ENCODE measurements around the gene RNF5.
A peak's percentile ranks its signal among the peaks of the same experiment; 100 is the strongest.
"Not testable (repeated sequence)": the region's sequence is repeated elsewhere in the genome, so short reads cannot be mapped to it uniquely, and the experiment has no call there.

RNF5 gene

GRCh38 chr6:32193096-32193495 lies 14.9 kb downstream of the RNF5 start:
- H4K91ac ChIP-seq (ENCODE audit: low read depth, low read length, poor library complexity); H3K23ac ChIP-seq (ENCODE audit: low read depth, low read length, poor library complexity); H3K14ac ChIP-seq (ENCODE audit: low read length); H3K36me3 ChIP-seq (replicated peaks in 1 of 2; ENCODE audit: control insufficient read depth in 2 of 2, insufficient read depth in 2 of 2, low read length in 2 of 2); H3K4me3 ChIP-seq (ENCODE audit: low read length in 2 of 2); H2BK5ac ChIP-seq (ENCODE audit: low read length); H3K9me3 ChIP-seq (replicated peaks in 1 of 2; ENCODE audit: control insufficient read depth in 2 of 2, insufficient read depth in 1 of 2, low read depth in 1 of 2, low read length in 2 of 2); H3K27me3 ChIP-seq (ENCODE audit: control insufficient read depth in 3 of 3, insufficient read depth in 3 of 3, low read depth in 1 of 3, low read length in 3 of 3); H3K27ac ChIP-seq (replicated peaks; ENCODE audit: low read length); H2AK5ac ChIP-seq (ENCODE audit: low read depth, low read length); H2BK15ac ChIP-seq (ENCODE audit: low read length); H3K4ac ChIP-seq (ENCODE audit: low read length); H2BK120ac ChIP-seq (ENCODE audit: low read depth, low read length); H3K4me2 ChIP-seq (ENCODE audit: insufficient read depth, low read length, poor library complexity, severe bottlenecking); H3K18ac ChIP-seq (ENCODE audit: low read length); DNase-seq (ENCODE audit: low spot score); H3K9ac ChIP-seq (ENCODE audit: low read depth, low read length, poor library complexity); H3K79me1 ChIP-seq (ENCODE audit: low read depth, low read length); H4K8ac ChIP-seq (ENCODE audit: low read depth, low read length); H2BK12ac ChIP-seq (ENCODE audit: low read length): not testable (repeated sequence)
- WGBS, 2 donors (ENCODE audit: extremely low coverage in 2 of 2, insufficient read length in 2 of 2, insufficient replicate concordance in 1 of 2), result no CpG with 5 or more reads among the region's 13 CpGs
- H2AFZ ChIP-seq (ENCODE audit: low read length), result peak overlapping the region; percentile 59
- H3K4me1 ChIP-seq (ENCODE audit: control insufficient read depth in 2 of 2, insufficient read depth in 1 of 2, low read depth in 1 of 2, low read length in 2 of 2), result peaks cover 37 to 41% of the 10 kb centered on the region in 2 donors

DNA sequence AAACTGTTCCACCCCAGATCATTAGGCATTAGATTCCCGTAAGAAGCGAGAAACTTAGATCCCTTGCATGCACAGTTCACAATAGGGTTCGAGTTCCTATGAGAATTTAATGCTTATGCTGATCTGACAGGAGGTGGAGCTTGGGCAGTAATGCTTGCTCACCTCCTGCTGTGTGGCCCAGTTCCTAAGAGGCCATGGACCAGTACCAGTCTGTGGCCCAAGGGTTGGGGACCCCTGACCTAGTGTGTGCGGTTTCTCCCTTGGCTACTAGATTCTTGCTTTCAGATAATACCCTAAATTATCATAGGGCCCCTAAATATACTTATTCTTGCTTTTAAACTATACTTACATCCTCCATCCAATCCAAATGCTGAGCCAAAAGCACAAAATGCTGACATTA lies 16.2 kb downstream of the RNF5 start:
- Histone ChIP-seq H3K18ac (ENCODE audit: low read length) (no peak overlapping the region), H3K4me2 (ENCODE audit: insufficient read depth, low read length, poor library complexity, severe bottlenecking) (no peak overlapping the region), H4K91ac (ENCODE audit: low read depth, low read length, poor library complexity) (no peak overlapping the region), H3K4me3 (ENCODE audit: low read length in 2 of 2) (peak overlapping the region in 1 of 2 donors; percentile 51), H2BK120ac (ENCODE audit: low read depth, low read length) (no peak overlapping the region), H3K9ac (ENCODE audit: low read depth, low read length, poor library complexity) (no peak overlapping the region), H3K79me1 (ENCODE audit: low read depth, low read length) (no peaks in the 10 kb centered on the region), H3K4ac (ENCODE audit: low read length) (no peak overlapping the region), H2AK5ac (ENCODE audit: low read depth, low read length) (peak overlapping the region; percentile 47), H4K8ac (ENCODE audit: low read depth, low read length) (no peak overlapping the region), H3K36me3 (replicated peaks in 1 of 2; ENCODE audit: control insufficient read depth in 2 of 2, insufficient read depth in 2 of 2, low read length in 2 of 2) (no peaks in the 10 kb centered on the region), H3K9me3 (replicated peaks in 1 of 2; ENCODE audit: control insufficient read depth in 2 of 2, insufficient read depth in 1 of 2, low read depth in 1 of 2, low read length in 2 of 2) (no peaks in the 10 kb centered on the region), H3K4me1 (ENCODE audit: control insufficient read depth in 2 of 2, insufficient read depth in 1 of 2, low read depth in 1 of 2, low read length in 2 of 2) (peaks cover 31 to 37% of the 10 kb centered on the region in 2 donors), H3K14ac (ENCODE audit: low read length) (no peak overlapping the region), H2BK5ac (ENCODE audit: low read length) (no peak overlapping the region), H3K27ac (replicated peaks; ENCODE audit: low read length) (no peak overlapping the region), H2BK15ac (ENCODE audit: low read length) (no peak overlapping the region), H3K23ac (ENCODE audit: low read depth, low read length, poor library complexity) (no peak overlapping the region), H2AFZ (ENCODE audit: low read length) (no peak overlapping the region), H2BK12ac (ENCODE audit: low read length) (peak overlapping the region; percentile 2), H3K27me3 (ENCODE audit: control insufficient read depth in 3 of 3, insufficient read depth in 3 of 3, low read depth in 1 of 3, low read length in 3 of 3) (no peaks in the 10 kb centered on the region)
- no peak for DNase-seq (ENCODE audit: low spot score)
- WGBS, 2 donors (ENCODE audit: extremely low coverage in 2 of 2, insufficient read length in 2 of 2, insufficient replicate concordance in 1 of 2), result no CpG with 5 or more reads among the region's 4 CpGs

DNA sequence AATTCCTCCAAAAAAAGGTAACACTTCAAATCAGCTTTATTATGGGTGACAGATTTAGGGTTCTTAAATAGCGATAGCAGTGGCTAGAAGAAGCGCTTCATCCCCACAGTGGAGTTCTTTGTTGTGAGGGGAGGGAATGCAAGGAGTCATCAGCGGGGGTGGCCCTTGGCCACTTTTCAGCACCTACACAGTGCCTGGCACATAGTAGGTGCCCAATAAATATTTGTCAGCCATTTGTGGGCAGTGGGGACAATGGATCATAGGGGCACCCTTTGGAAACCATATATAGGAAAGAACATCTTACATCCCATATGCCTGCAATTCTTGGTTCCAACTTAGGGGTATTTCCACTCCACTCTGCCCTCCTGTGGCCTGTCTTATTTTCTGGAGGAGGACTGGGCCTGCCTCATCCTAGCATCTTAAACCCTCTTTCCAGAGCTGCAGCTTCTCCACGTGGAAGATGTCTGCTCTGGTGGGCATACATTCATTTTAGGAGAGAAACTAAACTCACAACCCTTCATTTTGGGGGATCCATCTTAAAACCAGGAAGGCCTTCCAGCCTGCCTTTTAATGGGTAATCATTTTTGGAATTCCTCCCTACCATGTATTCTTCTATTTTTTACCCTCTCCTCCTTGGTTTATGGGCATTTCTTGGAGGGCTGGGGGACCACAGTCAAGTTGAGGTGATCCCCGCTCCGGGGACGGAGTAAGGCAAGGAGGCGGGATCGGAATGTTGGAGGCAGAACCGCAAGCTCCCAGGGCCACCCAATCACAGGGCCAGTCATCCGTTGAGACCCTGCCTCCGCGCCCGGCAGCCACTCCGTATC lies 16.8 kb downstream of the RNF5 start:
- DNase-seq (ENCODE audit: low spot score), result no peak
- no peak overlapping the region for H2BK12ac ChIP-seq (ENCODE audit: low read length)
- H3K4me3 ChIP-seq (ENCODE audit: low read length in 2 of 2), result peak overlapping the region; percentile 51 to 64
- H3K27me3 ChIP-seq (ENCODE audit: control insufficient read depth in 3 of 3, insufficient read depth in 3 of 3, low read depth in 1 of 3, low read length in 3 of 3), result no peaks in the 10 kb centered on the region
- peak overlapping the region; percentile 24 for H3K18ac ChIP-seq (ENCODE audit: low read length)
- no CpG with 5 or more reads among the region's 15 CpGs for WGBS, 2 donors (ENCODE audit: extremely low coverage in 2 of 2, insufficient read length in 2 of 2, insufficient replicate concordance in 1 of 2)
- no peaks in the 10 kb centered on the region for H3K36me3 ChIP-seq (replicated peaks in 1 of 2; ENCODE audit: control insufficient read depth in 2 of 2, insufficient read depth in 2 of 2, low read length in 2 of 2)
- no peak overlapping the region for H2AFZ ChIP-seq (ENCODE audit: low read length)
- no peaks in the 10 kb centered on the region for H3K79me1 ChIP-seq (ENCODE audit: low read depth, low read length)
- H3K27ac ChIP-seq (replicated peaks; ENCODE audit: low read length), result peak overlapping the region; percentile 92
- no peak overlapping the region for H2BK15ac ChIP-seq (ENCODE audit: low read length)
- no peaks in the 10 kb centered on the region for H3K9me3 ChIP-seq (replicated peaks in 1 of 2; ENCODE audit: control insufficient read depth in 2 of 2, insufficient read depth in 1 of 2, low read depth in 1 of 2, low read length in 2 of 2)
- H2BK5ac ChIP-seq (ENCODE audit: low read length), result no peak overlapping the region
- H3K14ac ChIP-seq (ENCODE audit: low read length), result no peak overlapping the region
- no peak overlapping the region for H3K9ac ChIP-seq (ENCODE audit: low read depth, low read length, poor library complexity)
- no peak overlapping the region for H3K4ac ChIP-seq (ENCODE audit: low read length)
- H3K23ac ChIP-seq (ENCODE audit: low read depth, low read length, poor library complexity), result peak overlapping the region; percentile 100
- H4K8ac ChIP-seq (ENCODE audit: low read depth, low read length), result no peak overlapping the region
- no peak overlapping the region for H2BK120ac ChIP-seq (ENCODE audit: low read depth, low read length)
- no peak overlapping the region for H2AK5ac ChIP-seq (ENCODE audit: low read depth, low read length)
- no peak overlapping the region for H4K91ac ChIP-seq (ENCODE audit: low read depth, low read length, poor library complexity)
- H3K4me1 ChIP-seq (ENCODE audit: control insufficient read depth in 2 of 2, insufficient read depth in 1 of 2, low read depth in 1 of 2, low read length in 2 of 2), result peaks cover 31 to 37% of the 10 kb centered on the region in 2 donors
- H3K4me2 ChIP-seq (ENCODE audit: insufficient read depth, low read length, poor library complexity, severe bottlenecking), result peak overlapping the region; percentile 53

- H3K4me2 ChIP-seq (ENCODE audit: insufficient read depth, low read length, poor library complexity, severe bottlenecking), result no peak overlapping the region
- H2BK5ac ChIP-seq (ENCODE audit: low read length), result peak overlapping the region; percentile 100
- no peak overlapping the region for H2BK15ac ChIP-seq (ENCODE audit: low read length)
- H3K9ac ChIP-seq (ENCODE audit: low read depth, low read length, poor library complexity), result no peak overlapping the region
- peak overlapping the region in 1 of 2 donors; percentile 61 for H3K4me3 ChIP-seq (ENCODE audit: low read length in 2 of 2)
- H2AFZ ChIP-seq (ENCODE audit: low read length), result no peak overlapping the region
- peak overlapping the region; percentile 100 for H3K27ac ChIP-seq (replicated peaks; ENCODE audit: low read length)
- H2BK120ac ChIP-seq (ENCODE audit: low read depth, low read length), result no peak overlapping the region
- H2BK12ac ChIP-seq (ENCODE audit: low read length), result no peak overlapping the region
- no peaks in the 10 kb centered on the region for H3K9me3 ChIP-seq (replicated peaks in 1 of 2; ENCODE audit: control insufficient read depth in 2 of 2, insufficient read depth in 1 of 2, low read depth in 1 of 2, low read length in 2 of 2)
- no peak overlapping the region for H4K91ac ChIP-seq (ENCODE audit: low read depth, low read length, poor library complexity)
- peak overlapping the region; percentile 100 for H3K23ac ChIP-seq (ENCODE audit: low read depth, low read length, poor library complexity)
- no peaks in the 10 kb centered on the region for H3K79me1 ChIP-seq (ENCODE audit: low read depth, low read length)
- peaks cover 32 to 33% of the 10 kb centered on the region in 2 donors for H3K4me1 ChIP-seq (ENCODE audit: control insufficient read depth in 2 of 2, insufficient read depth in 1 of 2, low read depth in 1 of 2, low read length in 2 of 2)
- DNase-seq (ENCODE audit: low spot score), result peak; percentile 100
- no peak overlapping the region for H4K8ac ChIP-seq (ENCODE audit: low read depth, low read length)
- no peak overlapping the region for H3K14ac ChIP-seq (ENCODE audit: low read length)
- no peaks in the 10 kb centered on the region for H3K36me3 ChIP-seq (replicated peaks in 1 of 2; ENCODE audit: control insufficient read depth in 2 of 2, insufficient read depth in 2 of 2, low read length in 2 of 2)
- H2AK5ac ChIP-seq (ENCODE audit: low read depth, low read length), result no peak overlapping the region
- H3K27me3 ChIP-seq (ENCODE audit: control insufficient read depth in 3 of 3, insufficient read depth in 3 of 3, low read depth in 1 of 3, low read length in 3 of 3), result no peaks in the 10 kb centered on the region
- no peak overlapping the region for H3K18ac ChIP-seq (ENCODE audit: low read length)
- H3K4ac ChIP-seq (ENCODE audit: low read length), result no peak overlapping the region
- WGBS, 2 donors (ENCODE audit: extremely low coverage in 2 of 2, insufficient read length in 2 of 2, insufficient replicate concordance in 1 of 2), result no CpG with 5 or more reads among the region's 25 CpGs
Measured at GRCh38 chr6:32195652-32195901, 17.4 kb downstream of the RNF5 start.
